Liver (tissue), 9 donors: ENCODE results near the gene TCF7L1. TPM values are rescaled to one million over a fixed set of nuclear protein-coding genes. Genes with fewer than 3 reads are reported as not detected.

Experiments
- DNase-seq: peaks from one replicate; pipeline ENCODE4 v3.0.0-alpha.2; 2017; ENCODE audit warnings: low spot score
- H3K27ac ChIP-seq, 2 donors: one replicate each; pipeline ENCODE4 v1.7.0; 2013; ENCODE audit warnings: inconsistent platforms in 2 of 2, low read length in 2 of 2, control low read depth in 1 of 2, low read depth in 1 of 2, mild to moderate bottlenecking in 1 of 2
- H3K27me3 ChIP-seq, 4 donors: one replicate each; pipeline versions ENCODE4 v1.6.1 to v1.7.0; 2013; ENCODE audit warnings: low read length in 3 of 4, inconsistent platforms in 1 of 4, mild to moderate bottlenecking in 1 of 4, moderate library complexity in 1 of 4; ENCODE audit not compliant: control insufficient read depth in 4 of 4, insufficient read depth in 4 of 4
- H3K36me3 ChIP-seq, 4 donors: one replicate each; pipeline versions ENCODE4 v1.6.1 to v1.7.0; 2013; ENCODE audit warnings: low read length in 3 of 4, mild to moderate bottlenecking in 3 of 4, low read depth in 1 of 4, moderate library complexity in 1 of 4; ENCODE audit not compliant: control insufficient read depth in 4 of 4, insufficient read depth in 3 of 4
- H3K4me1 ChIP-seq, 4 donors: one replicate each; pipeline versions ENCODE4 v1.6.1 to v1.7.0; 2013; ENCODE audit warnings: low read length in 3 of 4, mild to moderate bottlenecking in 3 of 4, moderate library complexity in 1 of 4; ENCODE audit not compliant: control insufficient read depth in 4 of 4, insufficient read depth in 4 of 4
- H3K4me3 ChIP-seq, 3 donors: one replicate each; pipeline versions ENCODE4 v1.6.1 to v1.7.0; 2013; ENCODE audit warnings: low read length in 3 of 3, control low read depth in 1 of 3, low read depth in 1 of 3, mild to moderate bottlenecking in 1 of 3
- H3K9ac ChIP-seq, 2 donors: one replicate each; pipeline ENCODE4 v1.7.0; 2013; ENCODE audit warnings: low read length in 2 of 2, mild to moderate bottlenecking in 2 of 2, moderate library complexity in 2 of 2, control low read depth in 1 of 2, low read depth in 1 of 2
- H3K9me3 ChIP-seq, 4 donors: one replicate each; pipeline versions ENCODE4 v1.6.1 to v1.7.0; 2013; ENCODE audit warnings: low read length in 3 of 4; ENCODE audit not compliant: control insufficient read depth in 4 of 4
- ATF3 ChIP-seq: IDR thresholded peaks from 2 replicates; pipeline ENCODE4 v1.6.1; 2016; ENCODE audit warnings: antibody characterized with exemption
- CTCF ChIP-seq: fragments of 150-350 bp; IDR thresholded peaks from 2 replicates; pipeline ENCODE4 v1.5.1; 2017; ENCODE audit warnings: improper control_type of control experiment, low read depth, low read length; ENCODE audit not compliant: missing input control
- EGR1 ChIP-seq, 2 donors: IDR thresholded peaks; 2 replicates each; pipeline ENCODE4 v1.6.1; 2016 to 2018; ENCODE audit warnings: antibody characterized with exemption in 2 of 2, low read depth in 2 of 2
- FOXA1 ChIP-seq: IDR thresholded peaks from 2 replicates; pipeline ENCODE4 v1.6.1; 2016; ENCODE audit warnings: antibody characterized with exemption
- FOXA2 ChIP-seq: IDR thresholded peaks from 2 replicates; pipeline ENCODE4 v1.6.1; 2016; ENCODE audit warnings: antibody characterized with exemption
- GABPA ChIP-seq, 2 donors: IDR thresholded peaks in 1 of 2; conservative IDR thresholded peaks in 1 of 2; 2 replicates each; pipeline ENCODE4 v1.6.1; 2016; ENCODE audit warnings: antibody characterized with exemption in 2 of 2, mild to moderate bottlenecking in 1 of 2, moderate library complexity in 1 of 2
- HNF4A ChIP-seq, 2 donors: conservative IDR thresholded peaks; 2 replicates each; pipeline ENCODE4 v1.6.1; 2016; ENCODE audit warnings: antibody characterized with exemption in 2 of 2, mild to moderate bottlenecking in 2 of 2
- HNF4G ChIP-seq: IDR thresholded peaks from 2 replicates; pipeline ENCODE4 v1.6.1; 2016; ENCODE audit warnings: antibody characterized with exemption
- JUND ChIP-seq, 2 donors: IDR thresholded peaks; 2 replicates each; pipeline ENCODE4 v1.6.1; 2016; ENCODE audit warnings: antibody characterized with exemption in 2 of 2
- NR2F2 ChIP-seq: IDR thresholded peaks from 2 replicates; pipeline ENCODE4 v1.6.1; 2016; ENCODE audit warnings: antibody characterized with exemption
- RAD21 ChIP-seq, 2 donors: IDR thresholded peaks; 2 replicates each; pipeline ENCODE4 v1.6.1; 2016; ENCODE audit warnings: antibody characterized with exemption in 2 of 2, mild to moderate bottlenecking in 2 of 2
- REST ChIP-seq: IDR thresholded peaks from 2 replicates; pipeline ENCODE4 v1.6.1; 2016; ENCODE audit warnings: antibody characterized with exemption, mild to moderate bottlenecking
- RXRA ChIP-seq, 2 donors: IDR thresholded peaks; 2 replicates each; pipeline ENCODE4 v1.6.1; 2017 to 2018; ENCODE audit warnings: antibody characterized with exemption in 2 of 2, mild to moderate bottlenecking in 1 of 2
- SP1 ChIP-seq: IDR thresholded peaks from 2 replicates; pipeline ENCODE4 v1.6.1; 2018; ENCODE audit warnings: antibody characterized with exemption, mild to moderate bottlenecking
- TAF1 ChIP-seq: conservative IDR thresholded peaks from 2 replicates; pipeline ENCODE4 v1.6.1; 2016; ENCODE audit warnings: antibody characterized with exemption, mild to moderate bottlenecking
- YY1 ChIP-seq: IDR thresholded peaks from 2 replicates; pipeline ENCODE4 v1.6.1; 2016; ENCODE audit warnings: antibody characterized with exemption, mild to moderate bottlenecking
- WGBS: extraction: QIAGEN DNeasy Blood & Tissue Kit; methylation state at CpG from one replicate; pipeline ENCODE4 v1.1.7; 2013; 5-methylcytosine and 5-hydroxymethylcytosine counted together
- polyA plus RNA-seq, 2 donors: library from polyadenylated mRNA; stranded (reverse) in 1 of 2; unstranded in 1 of 2; fragments of 200-250 nt in 1 of 2; fragments of >200 nt in 1 of 2; fragmentation: Nextera tagmentation in 1 of 2; extraction: Ambion mirVana in 1 of 2; gene quantifications; one replicate each; pipeline versions ENCODE4 v1.2.1 to v1.2.3, GENCODE V29; 2013 to 2015
- total RNA-seq, 2 donors: library from RNA; depleted of rRNA; stranded (reverse); fragments of >200 nt; gene quantifications; one replicate each; pipeline ENCODE4 v1.2.3, GENCODE V29; 2014
- TF ChIP-seq, protein P1 (sequence below): IDR thresholded peaks from 2 replicates; pipeline ENCODE4 v1.6.1; 2016; ENCODE audit warnings: antibody characterized with exemption
- TF ChIP-seq, protein P2 (sequence below): IDR thresholded peaks from 2 replicates; pipeline ENCODE4 v1.6.1; 2016; ENCODE audit warnings: antibody characterized with exemption
- donor health status: healthy.
- donor health status: healthy.
- donor health status: healthy.
- donor health status: healthy.
- donor health status: healthy.

The TCF7L1 gene
- total and polyA plus RNA-seq, 4 donors = 1.6 to 6.0 (median 4.8) TPM

- Histone ChIP-seq H3K4me3 (no peak overlapping the region), H3K36me3 (peaks cover 5 to 22% (median 13%) of the 10 kb centered on the region in 4 donors), H3K9me3 (no peaks in the 10 kb centered on the region), H3K4me1 (peaks cover 3 to 12% (median 9%) of the 10 kb centered on the region in 4 donors), H3K27me3 (no peaks in the 10 kb centered on the region), H3K9ac (no peak overlapping the region), H3K27ac (no peak overlapping the region)
- WGBS = 90% methylated on average over 7 of the region's 7 CpGs
- TF ChIP-seq, protein P1, sequence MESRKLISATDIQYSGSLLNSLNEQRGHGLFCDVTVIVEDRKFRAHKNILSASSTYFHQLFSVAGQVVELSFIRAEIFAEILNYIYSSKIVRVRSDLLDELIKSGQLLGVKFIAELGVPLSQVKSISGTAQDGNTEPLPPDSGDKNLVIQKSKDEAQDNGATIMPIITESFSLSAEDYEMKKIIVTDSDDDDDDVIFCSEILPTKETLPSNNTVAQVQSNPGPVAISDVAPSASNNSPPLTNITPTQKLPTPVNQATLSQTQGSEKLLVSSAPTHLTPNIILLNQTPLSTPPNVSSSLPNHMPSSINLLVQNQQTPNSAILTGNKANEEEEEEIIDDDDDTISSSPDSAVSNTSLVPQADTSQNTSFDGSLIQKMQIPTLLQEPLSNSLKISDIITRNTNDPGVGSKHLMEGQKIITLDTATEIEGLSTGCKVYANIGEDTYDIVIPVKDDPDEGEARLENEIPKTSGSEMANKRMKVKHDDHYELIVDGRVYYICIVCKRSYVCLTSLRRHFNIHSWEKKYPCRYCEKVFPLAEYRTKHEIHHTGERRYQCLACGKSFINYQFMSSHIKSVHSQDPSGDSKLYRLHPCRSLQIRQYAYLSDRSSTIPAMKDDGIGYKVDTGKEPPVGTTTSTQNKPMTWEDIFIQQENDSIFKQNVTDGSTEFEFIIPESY = no peak
- TF ChIP-seq REST = no peak
- no peak for TF ChIP-seq RXRA (IDR thresholded peaks at IDR 0.05)
- TF ChIP-seq, protein P2, sequence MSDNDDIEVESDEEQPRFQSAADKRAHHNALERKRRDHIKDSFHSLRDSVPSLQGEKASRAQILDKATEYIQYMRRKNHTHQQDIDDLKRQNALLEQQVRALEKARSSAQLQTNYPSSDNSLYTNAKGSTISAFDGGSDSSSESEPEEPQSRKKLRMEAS = no peak
- TF ChIP-seq JUND (IDR thresholded peaks at IDR 0.05) = no peak
- TF ChIP-seq GABPA (IDR thresholded peaks at IDR 0.05 in 1 of 2, conservative IDR thresholded peaks at IDR 0.05 in 1 of 2) = no peak
- TF ChIP-seq YY1 = no peak
- no peak for TF ChIP-seq SP1
- TF ChIP-seq HNF4A (conservative IDR thresholded peaks at IDR 0.05) = no peak
- no peak for TF ChIP-seq EGR1 (IDR thresholded peaks at IDR 0.05; ENCODE audit: low read depth in 2 of 2)
- TF ChIP-seq CTCF = no peak
- no peak for TF ChIP-seq RAD21 (IDR thresholded peaks at IDR 0.05)
- no peak for TF ChIP-seq ATF3
- TF ChIP-seq FOXA2 = no peak
- TF ChIP-seq FOXA1 = no peak
- no peak for TF ChIP-seq TAF1
- TF ChIP-seq NR2F2 = no peak
- no peak for TF ChIP-seq HNF4G
- DNase-seq = no peak
Measured at GRCh38 chr2:85312404-85312803, 179.2 kb downstream of the TCF7L1 start.
